Measurements from ENCODE around the gene ADAM15.

- TF ChIP-seq CTCF (IDR thresholded peaks at IDR 0.05; ENCODE audit: insufficient read depth, low read length, poor library complexity, severe bottlenecking): no peak
- no peak for TF ChIP-seq EZH2phosphoT487 (conservative IDR thresholded peaks at IDR 0.05; ENCODE audit: low read length)
These were observed 40.1 kb upstream of the ADAM15 start for GRCh38 chr1:155011004-155011416.
